Thyroid gland (tissue), 4 donors: ENCODE measurements around the gene MTG1.

Experiments used
- CTCF ChIP-seq, 6 experiments: fragments of 200-600 bp in 3 of 6; fragments of 450-650 bp in 3 of 6; sonication (generic) in 3 of 6; IDR thresholded peaks; one replicate each; pipeline ENCODE4 v1.5.1; 2016 to 2019; ENCODE audit warnings: antibody characterized with exemption in 6 of 6, mild to moderate bottlenecking in 2 of 6, inconsistent platforms in 1 of 6, moderate library complexity in 1 of 6
- POLR2A ChIP-seq, 2 donors: fragments of 450-650 bp; IDR thresholded peaks; one replicate each; pipeline ENCODE4 v1.6.1; 2017; ENCODE audit warnings: antibody characterized with exemption in 2 of 2, mild to moderate bottlenecking in 2 of 2, moderate library complexity in 1 of 2

- TF ChIP-seq CTCF (IDR thresholded peaks at IDR 0.05) (no peak), POLR2A (IDR thresholded peaks at IDR 0.05) (no peak)
Measured at GRCh38 chr10:133346413-133346812, 47.5 kb upstream of the MTG1 start.
